GM08714 (cell line): ENCODE data around the gene PRKD1.

Experiments
- H3K4me3 ChIP-seq: fragments of 200-500 bp; sonication (Bioruptor generic); 2 replicates; pipeline ENCODE4 v1.5.1; 2014; ENCODE audit warnings: mild to moderate bottlenecking, low read length, inconsistent platforms
- ZNF274 ChIP-seq: IDR thresholded peaks from 2 replicates; pipeline ENCODE4 v1.6.1; 2012; ENCODE audit warnings: mild to moderate bottlenecking, low read depth, low read length

Gene PRKD1

DNA sequence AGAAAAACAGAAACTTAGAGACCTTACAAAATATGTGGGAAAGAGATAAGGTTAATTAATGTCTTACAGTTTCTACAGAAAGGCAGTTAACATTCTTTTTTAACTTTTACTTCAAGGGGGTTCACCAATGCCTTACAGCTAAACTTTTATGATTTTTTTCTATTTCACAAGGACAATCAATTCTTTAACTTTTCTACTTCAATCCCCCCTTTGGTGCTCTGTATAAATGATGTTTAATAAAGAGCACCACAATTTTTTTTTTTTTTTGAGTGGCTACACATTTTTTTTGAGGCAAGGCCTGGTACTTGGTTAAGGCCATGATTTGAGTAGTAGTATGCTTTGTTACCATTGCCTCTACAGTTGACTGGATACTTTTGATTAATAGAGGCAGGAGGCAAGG, 279.6 kb downstream of the PRKD1 start:
- TF ChIP-seq ZNF274 = no peak
- no peak overlapping the region for H3K4me3 ChIP-seq

DNA sequence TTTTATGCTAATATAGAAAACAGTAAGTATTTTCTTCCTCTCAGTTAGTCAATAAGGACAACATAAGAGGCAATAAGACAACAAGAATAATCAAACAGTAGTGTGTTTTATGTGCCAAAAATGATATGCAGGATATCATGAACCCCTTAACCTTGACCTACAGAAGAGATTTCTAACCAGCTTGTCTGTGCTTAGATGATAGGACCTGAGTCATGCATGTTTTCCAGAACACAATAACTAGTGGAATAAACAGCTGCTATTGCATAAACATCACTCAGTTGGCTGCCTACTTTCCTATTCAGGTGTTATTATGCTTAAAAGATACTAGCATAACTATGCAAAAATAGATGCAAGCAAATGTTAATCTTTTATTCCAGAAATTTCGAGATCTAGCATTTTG, 282.5 kb downstream of the PRKD1 start:
- H3K4me3 ChIP-seq = no peak overlapping the region
- TF ChIP-seq ZNF274 = no peak

DNA sequence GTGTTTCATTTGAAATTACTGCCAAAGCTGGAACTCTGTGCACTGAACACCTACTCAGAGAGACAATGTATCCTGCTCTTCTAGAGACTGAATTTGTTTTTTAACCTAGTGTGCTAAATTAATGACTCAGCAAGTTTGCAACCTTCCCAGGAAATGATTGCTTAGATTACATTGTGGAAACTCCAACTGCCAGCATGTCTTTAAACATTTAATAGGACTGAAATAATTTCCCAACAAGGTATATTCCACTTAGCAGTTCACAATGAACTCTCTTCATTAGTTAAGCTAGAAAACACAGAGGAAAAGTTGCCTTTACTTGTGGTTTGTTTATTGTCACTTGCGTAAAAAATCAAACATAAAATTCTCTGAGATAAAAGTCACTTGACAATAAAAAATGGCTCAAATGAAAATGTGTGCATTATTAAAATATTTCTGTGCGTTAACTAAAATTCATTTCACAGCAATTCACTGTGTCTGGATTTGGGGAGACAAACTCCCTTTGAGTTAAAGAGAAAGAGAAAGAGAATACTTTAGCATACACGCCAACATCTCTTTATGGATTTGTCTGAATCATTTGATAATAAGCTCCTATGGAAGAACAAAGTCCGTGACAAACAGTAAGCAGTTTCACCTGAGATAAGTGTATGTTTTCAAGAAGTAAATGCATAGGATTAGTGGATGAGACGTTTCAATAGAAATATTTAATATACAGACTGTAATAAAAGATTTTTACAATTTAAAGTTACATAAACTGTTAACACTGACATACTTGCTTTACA, 284.0 kb downstream of the PRKD1 start:
- no peak overlapping the region for H3K4me3 ChIP-seq
- no peak for TF ChIP-seq ZNF274

DNA sequence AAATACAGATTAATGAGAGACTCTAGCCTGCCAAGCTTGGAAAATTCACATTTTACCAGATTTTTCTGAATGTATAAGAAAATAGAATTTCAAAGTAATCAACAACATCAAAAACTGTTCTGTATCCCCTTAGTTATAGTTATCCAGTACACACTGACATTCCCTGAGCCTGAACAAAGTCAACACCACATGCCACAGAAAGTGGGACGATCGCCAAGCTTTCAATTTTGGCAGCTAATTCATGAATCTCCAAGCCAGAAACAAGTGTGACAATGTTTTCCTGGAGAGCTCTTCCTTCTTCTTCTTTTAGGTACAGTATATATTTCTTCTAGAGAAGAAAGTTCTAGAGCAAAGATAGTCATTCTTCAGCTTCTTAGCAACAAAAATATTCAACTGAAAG, 290.2 kb downstream of the PRKD1 start:
- H3K4me3 ChIP-seq = no peak overlapping the region
- no peak for TF ChIP-seq ZNF274

DNA sequence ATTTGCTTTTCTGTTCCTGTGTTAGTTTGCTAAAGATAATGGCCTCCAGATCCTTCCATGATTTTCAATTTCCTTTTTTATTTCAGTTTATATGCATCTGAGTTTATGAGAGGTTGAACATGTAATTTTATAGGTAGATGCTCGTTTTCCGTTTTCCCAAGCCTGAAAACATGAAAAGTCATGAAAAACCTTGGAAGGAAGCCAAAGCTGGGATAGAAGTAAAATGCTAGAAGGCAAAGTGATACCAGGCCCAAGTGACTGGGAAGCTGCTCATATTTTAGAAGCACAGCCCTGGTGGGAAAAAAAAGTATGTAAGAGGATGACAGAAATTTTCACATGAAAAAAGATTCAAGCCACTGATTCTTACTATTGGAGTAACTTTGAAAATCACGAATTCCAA, 290.8 kb downstream of the PRKD1 start:
- TF ChIP-seq ZNF274 = no peak
- H3K4me3 ChIP-seq = no peak overlapping the region

DNA sequence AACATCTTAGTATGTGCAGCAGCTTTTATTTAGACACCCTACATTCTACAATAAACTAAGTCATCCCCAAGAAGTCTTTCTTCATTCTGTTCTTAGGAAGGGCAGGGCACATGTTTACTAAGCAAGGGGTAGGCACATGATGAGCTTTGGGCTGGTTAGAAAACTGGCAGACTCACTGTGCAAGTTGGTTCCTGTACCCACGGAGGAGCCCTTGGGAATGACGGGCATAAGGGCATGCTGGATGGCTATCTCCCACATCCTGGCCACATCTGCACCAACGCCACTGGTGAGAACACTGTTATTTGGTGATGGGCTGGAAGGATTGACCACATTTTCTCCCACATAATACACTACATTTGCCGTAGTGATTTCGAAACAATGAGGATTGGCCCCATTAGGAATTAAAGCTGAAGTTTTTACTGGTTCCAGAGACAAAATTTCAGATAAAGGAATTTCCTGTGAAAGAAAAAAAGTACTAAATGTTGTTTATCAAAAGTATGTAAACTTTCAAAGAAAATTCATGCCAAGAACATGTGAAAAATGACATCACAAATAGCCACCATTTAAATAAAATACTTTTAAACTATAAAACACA, 297.0 kb downstream of the PRKD1 start:
- H3K4me3 ChIP-seq = no peak overlapping the region
- TF ChIP-seq ZNF274 = no peak

DNA sequence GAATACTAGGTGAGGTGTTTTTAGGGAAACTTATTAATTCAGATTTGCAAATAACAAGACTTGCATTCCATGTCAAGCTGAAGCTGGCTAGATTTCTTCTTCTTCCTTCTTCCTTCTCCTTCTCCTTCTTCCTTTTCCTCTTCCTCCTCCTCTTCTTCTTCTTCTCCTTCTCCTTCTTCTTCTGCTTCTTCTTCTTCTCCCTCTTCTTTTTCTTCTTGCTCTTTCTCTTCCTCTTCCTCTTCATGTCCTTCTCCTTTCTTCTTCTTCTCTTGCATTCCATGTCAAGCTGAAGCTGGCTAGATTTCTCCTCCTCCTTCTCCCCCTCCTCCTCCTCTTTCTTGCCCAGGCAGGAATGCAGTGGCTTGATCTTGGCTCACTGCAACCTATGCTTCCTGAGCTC, 297.8 kb downstream of the PRKD1 start:
- TF ChIP-seq ZNF274 = no peak
- H3K4me3 ChIP-seq = no peak overlapping the region

DNA sequence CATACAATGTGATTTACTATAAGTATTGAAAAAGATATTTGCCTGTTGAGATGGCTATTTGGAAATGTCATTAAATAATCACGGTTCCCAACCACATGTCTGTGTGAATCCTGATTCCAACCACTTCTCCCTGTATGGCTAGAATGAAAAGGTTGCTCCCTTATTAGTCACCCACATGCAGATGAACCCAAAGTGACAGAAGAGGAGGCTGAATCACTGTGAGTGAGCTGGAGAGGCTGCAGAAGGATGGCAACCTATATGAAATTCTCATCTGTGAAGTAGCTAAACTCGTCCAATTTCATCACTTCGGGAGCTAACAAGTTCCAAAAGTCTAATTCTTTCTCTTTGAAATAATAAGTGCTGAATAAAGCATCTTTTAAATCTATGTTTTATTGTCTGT, 300.5 kb downstream of the PRKD1 start:
- TF ChIP-seq ZNF274 = no peak
- no peak overlapping the region for H3K4me3 ChIP-seq

DNA sequence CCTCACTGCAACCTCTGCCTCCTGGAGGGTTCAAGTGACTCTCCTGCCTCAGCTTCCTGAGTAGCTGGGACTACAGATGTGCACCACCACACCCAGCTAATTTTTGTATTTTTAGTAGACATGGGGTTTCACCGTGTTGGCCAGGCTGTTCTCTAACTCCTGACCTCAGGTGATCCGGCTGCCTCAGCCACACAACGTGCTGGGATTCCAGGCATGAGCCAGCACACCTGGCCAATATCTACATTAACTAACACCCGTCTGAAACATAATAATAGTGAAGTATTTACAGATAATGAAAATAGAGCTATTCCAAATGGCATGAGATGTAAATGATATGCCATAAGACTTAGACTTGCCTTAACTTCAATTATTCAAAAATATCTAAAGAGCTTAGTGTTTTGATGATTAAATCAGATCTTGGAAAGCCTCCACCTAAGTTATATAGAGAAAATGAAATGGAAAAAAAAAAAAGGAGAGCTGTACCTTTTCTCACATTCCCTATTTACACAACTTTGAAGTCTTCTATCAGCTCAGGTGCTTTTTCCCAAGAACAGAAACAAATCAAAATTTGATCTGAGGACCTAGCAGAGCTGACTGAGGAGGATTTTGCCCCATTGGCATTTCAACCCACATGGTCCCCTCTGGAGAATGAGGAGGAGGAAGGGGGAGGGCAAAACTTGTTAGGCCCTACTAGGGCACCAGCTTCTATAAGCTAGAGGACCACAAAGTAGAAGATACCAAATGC, 309.2 kb downstream of the PRKD1 start:
- H3K4me3 ChIP-seq = no peak overlapping the region
- no peak for TF ChIP-seq ZNF274

DNA sequence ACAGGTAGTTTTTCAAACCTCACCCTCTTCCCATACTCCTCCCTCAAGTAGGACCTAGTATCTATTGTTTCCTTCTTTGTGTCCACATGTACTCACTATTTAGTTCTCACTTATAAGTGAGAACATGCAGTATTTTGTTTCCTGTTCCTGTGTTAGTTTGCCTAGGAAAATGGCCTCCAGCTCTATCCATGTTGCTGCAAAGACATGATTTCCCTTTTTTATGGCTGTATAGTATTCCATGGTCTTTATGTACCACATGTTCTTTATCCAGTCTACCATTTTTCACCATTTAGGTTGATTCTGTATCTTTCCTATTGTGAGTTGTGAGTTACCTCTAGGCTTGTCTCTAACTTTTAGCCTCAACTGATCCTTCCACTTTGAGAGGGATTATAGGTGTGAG, 310.7 kb downstream of the PRKD1 start:
- TF ChIP-seq ZNF274 = no peak
- H3K4me3 ChIP-seq = no peak overlapping the region

DNA sequence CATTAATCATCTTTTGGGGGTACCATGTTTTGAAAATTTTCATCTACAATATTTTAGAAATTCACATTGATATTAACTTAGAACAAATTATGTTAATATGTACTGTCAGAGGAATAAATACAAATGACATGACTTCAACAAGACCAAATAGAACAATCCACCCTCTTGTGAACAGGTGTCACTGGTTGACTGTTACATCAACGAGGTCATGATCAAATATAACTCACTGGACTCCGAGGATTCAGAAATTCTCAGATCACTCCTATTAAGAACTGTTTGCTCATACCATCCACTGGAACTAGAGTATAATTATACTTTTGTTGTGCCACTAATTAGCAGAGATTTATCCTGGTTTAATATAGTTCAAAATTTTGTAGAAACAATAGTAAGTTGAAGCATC, 318.8 kb downstream of the PRKD1 start:
- no peak overlapping the region for H3K4me3 ChIP-seq
- TF ChIP-seq ZNF274 = no peak

DNA sequence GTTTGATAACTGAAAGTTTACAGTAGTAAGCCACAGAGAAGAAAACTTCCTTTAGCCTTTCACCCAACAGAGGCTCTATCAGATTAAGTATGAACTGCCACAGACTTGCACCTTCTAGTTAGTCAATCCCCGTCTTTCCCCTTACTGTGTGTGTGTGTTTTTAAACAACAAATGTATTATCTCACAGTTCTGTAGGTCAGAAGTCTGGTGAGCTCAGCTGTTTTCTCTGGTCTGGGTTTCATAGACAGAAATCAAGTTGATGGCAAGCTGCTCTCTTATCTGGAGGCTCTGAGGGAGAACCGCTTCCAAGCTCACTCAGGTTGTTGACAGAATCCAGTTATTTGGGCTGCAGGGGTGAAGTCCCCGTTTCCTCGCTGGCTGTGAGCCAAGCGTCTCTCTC, 320.5 kb downstream of the PRKD1 start:
- no peak overlapping the region for H3K4me3 ChIP-seq
- TF ChIP-seq ZNF274 = no peak

DNA sequence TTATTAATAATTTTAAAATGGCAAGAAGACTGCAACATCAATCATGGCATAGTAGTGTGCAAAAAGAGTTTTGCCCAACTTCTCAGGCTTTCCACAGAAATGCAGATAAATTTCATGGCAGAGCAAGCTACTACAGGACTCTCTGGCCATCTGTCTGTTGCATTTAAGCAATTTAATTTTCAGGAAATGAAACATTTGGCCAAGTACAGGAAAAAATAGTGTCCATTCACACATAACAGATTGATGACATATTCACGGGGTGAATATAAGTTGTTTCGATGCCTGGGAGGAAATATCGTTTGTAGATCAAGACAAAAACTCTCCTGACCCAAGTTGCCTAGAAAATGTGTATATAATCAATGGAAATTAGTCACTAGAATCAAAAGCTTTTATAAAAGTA, 324.0 kb downstream of the PRKD1 start:
- no peak overlapping the region for H3K4me3 ChIP-seq
- TF ChIP-seq ZNF274 = no peak

DNA sequence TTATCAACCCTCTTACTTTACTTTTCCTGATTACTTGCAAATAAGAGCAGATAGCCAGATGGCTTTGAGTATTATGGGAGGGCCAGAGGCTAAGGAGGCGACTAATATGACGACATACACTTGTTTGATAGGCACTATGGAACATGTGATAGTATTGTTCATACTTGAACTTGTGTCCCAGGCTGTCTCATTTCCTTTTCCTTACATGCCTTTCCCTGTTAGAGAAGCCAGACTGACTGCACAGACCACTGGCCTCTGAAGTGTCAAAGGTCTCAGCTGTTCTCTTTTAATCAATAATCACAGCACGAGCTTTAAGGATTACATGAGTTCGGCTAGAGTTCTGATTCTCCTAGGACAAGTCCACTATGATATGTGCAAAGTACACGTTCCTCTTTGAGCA, 326.0 kb downstream of the PRKD1 start:
- no peak overlapping the region for H3K4me3 ChIP-seq
- no peak for TF ChIP-seq ZNF274
